HG03064 (cell line): ENCODE data around the gene TET1.
"Not testable (repeated sequence)": the region's sequence is repeated elsewhere in the genome, so short reads cannot be mapped to it uniquely, and the experiment has no call there.

Experiments
- ATAC-seq: cut with Tn5 transposase; IDR thresholded peaks from one replicate; pipeline ENCODE4 v1.9.1; 2021; ENCODE audit warnings: low read depth; ENCODE audit not compliant: unreplicated experiment

Gene TET1

GRCh38 chr10:68562661-68563570 is 2.8 kb downstream of the TET1 start:
- no peak for ATAC-seq

- ATAC-seq: no peak
Measured at GRCh38 chr10:68564712-68565111, 4.6 kb downstream of the TET1 start.

GRCh38 chr10:68565658-68566057 is 5.5 kb downstream of the TET1 start:
- no peak for ATAC-seq

- no peak for ATAC-seq
Measured at GRCh38 chr10:68566351-68566750, 6.2 kb downstream of the TET1 start.

GRCh38 chr10:68566955-68567354 is 6.8 kb downstream of the TET1 start:
- ATAC-seq: no peak

GRCh38 chr10:68572151-68572550 is 12.0 kb downstream of the TET1 start:
- ATAC-seq: no peak

GRCh38 chr10:68574051-68574450 is 13.9 kb downstream of the TET1 start:
- ATAC-seq: no peak

- ATAC-seq: no peak
Measured at GRCh38 chr10:68576118-68576517, 16.0 kb downstream of the TET1 start.

- no peak for ATAC-seq
Measured at GRCh38 chr10:68578974-68579373, 18.8 kb downstream of the TET1 start.

- not testable (repeated sequence) for ATAC-seq
Measured at GRCh38 chr10:68584187-68584586, 24.1 kb downstream of the TET1 start.

GRCh38 chr10:68586606-68587305 is 26.6 kb downstream of the TET1 start:
- no peak for ATAC-seq

GRCh38 chr10:68594405-68594804 is 34.3 kb downstream of the TET1 start:
- ATAC-seq: no peak

GRCh38 chr10:68595513-68595912 is 35.4 kb downstream of the TET1 start:
- ATAC-seq: no peak

- ATAC-seq: no peak
Measured at GRCh38 chr10:68597407-68597806, 37.3 kb downstream of the TET1 start.

GRCh38 chr10:68598978-68599770 is 39.0 kb downstream of the TET1 start:
- ATAC-seq: no peak

GRCh38 chr10:68599771-68600040 is 39.6 kb downstream of the TET1 start:
- no peak for ATAC-seq

GRCh38 chr10:68600041-68600778 is 40.1 kb downstream of the TET1 start:
- ATAC-seq: peak; percentile 64

- no peak for ATAC-seq
Measured at GRCh38 chr10:68601501-68602265, 41.5 kb downstream of the TET1 start.

GRCh38 chr10:68602434-68602833 is 42.3 kb downstream of the TET1 start:
- no peak for ATAC-seq

GRCh38 chr10:68603766-68604165 is 43.6 kb downstream of the TET1 start:
- no peak for ATAC-seq
